ENCODE results near the gene C17orf100. TPM values are rescaled to one million over a fixed set of nuclear protein-coding genes. Genes with fewer than 3 reads are reported as not detected.

C17orf100 gene
- 0.98 TPM for total RNA-seq
- 1 to 10 TPM; 2.9 to 4.1 (median 3.7) TPM for polyA plus RNA-seq (ENCODE audit: insufficient read depth in 1 of 8, insufficient read length in 8 of 8, low replicate concordance in 1 of 8)
- long read RNA-seq, donor 1, partial matches to known transcripts, result 0 of 1 reads
- long read RNA-seq, donor 1, other reads (novel, unspliced or antisense), result 0 of 1 reads
- long read RNA-seq, donor 2, result 0 reads
- long read RNA-seq, donor 3, partial matches to known transcripts, result 0 of 3 reads
- long read RNA-seq, donor 3, other reads (novel, unspliced or antisense), result 0 of 3 reads
- long read RNA-seq, donor 4, transcript C17orf100-201 (1 exons, 1,756 nt), result major isoform, 5 of 5 reads
- long read RNA-seq, donor 4, partial matches to known transcripts, result 0 of 5 reads
- long read RNA-seq, donor 4, other reads (novel, unspliced or antisense), result 0 of 5 reads
- long read RNA-seq, donor 5, transcript C17orf100-201 (1 exons, 1,756 nt), result major isoform, 7 of 7 reads
- long read RNA-seq, donor 5, partial matches to known transcripts, result 0 of 7 reads
- long read RNA-seq, donor 5, other reads (novel, unspliced or antisense), result 0 of 7 reads
- long read RNA-seq, donor 6, transcript C17orf100-201 (1 exons, 1,756 nt), result major isoform, 8 of 8 reads
- long read RNA-seq, donor 6, partial matches to known transcripts, result 0 of 8 reads
- long read RNA-seq, donor 6, other reads (novel, unspliced or antisense), result 0 of 8 reads
- long read RNA-seq, donor 7, transcript C17orf100-201 (1 exons, 1,756 nt), result major isoform, 7 of 7 reads
- long read RNA-seq, donor 7, partial matches to known transcripts, result 0 of 7 reads
- long read RNA-seq, donor 7, other reads (novel, unspliced or antisense), result 0 of 7 reads
- long read RNA-seq, donor 8, partial matches to known transcripts, result 0 of 2 reads
- long read RNA-seq, donor 8, other reads (novel, unspliced or antisense), result 0 of 2 reads
- long read RNA-seq, donor 9, partial matches to known transcripts, result 0 of 4 reads
- long read RNA-seq, donor 9, other reads (novel, unspliced or antisense), result 0 of 4 reads
- long read RNA-seq, donor 10, transcript C17orf100-201 (1 exons, 1,756 nt), result major isoform, 9 of 9 reads
- long read RNA-seq, donor 10, partial matches to known transcripts, result 0 of 9 reads
- long read RNA-seq, donor 10, other reads (novel, unspliced or antisense), result 0 of 9 reads
- long read RNA-seq, donor 11, partial matches to known transcripts, result 0 of 2 reads
- long read RNA-seq, donor 11, other reads (novel, unspliced or antisense), result 0 of 2 reads

DNA sequence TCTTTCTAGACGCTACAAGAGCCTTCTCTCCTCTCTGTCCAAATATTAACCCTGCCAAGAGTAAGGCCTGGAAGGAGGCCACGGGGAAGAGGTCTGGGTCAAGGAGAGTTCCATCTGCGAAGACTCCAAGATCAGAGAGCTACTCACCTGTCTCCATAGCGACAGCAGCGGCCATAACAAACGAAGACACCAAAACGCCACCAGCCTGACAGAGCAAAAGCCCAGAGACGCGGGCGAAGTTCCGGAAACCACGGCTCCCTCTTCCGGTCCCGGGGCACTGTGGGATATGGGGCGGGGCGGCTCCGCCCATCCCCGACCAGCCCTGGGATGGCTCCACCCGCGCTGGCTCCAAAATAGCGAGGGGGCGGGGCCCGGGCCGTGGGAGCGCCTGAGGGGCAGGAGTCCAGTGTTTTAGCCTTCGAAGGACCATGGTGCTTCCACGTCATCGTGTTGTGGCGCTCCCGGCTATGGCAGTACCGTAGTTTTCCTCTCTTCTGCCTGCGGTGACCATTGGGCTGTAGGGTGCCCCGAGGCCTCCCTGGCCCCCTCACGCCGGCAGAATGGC is at the start of gene C17orf100, which contains the start of gene MED31:
TSS of gene C17orf100 (plus strand) at position 409 of the 565 bp plus-strand sequence. CDS start at position 561, 152 bp downstream.
TSS of gene MED31 (minus strand) at position 252 of the 565 bp plus-strand sequence. CDS start at position 175, 77 bp downstream.
- DNase-seq, result peak; percentile 95
- peak within 1 kb of the TSS; percentile 96 for H3K27ac ChIP-seq (ENCODE audit: low read length)
- 0% methylated on average over 28 of the region's 35 CpGs for WGBS (ENCODE audit: insufficient coverage)
- H3K4me1 ChIP-seq (ENCODE audit: control insufficient read depth, insufficient read depth, low read length), result peaks cover 24% of the 10 kb centered on the region
- peak within 1 kb of the TSS; percentile 96 for H3K4me3 ChIP-seq (ENCODE audit: low read length)
- H3K27me3 ChIP-seq (ENCODE audit: control insufficient read depth, insufficient read depth, low read length), result peaks cover 33% of the 10 kb centered on the region
- H3K9me3 ChIP-seq (replicated peaks; ENCODE audit: control insufficient read depth, low read depth, low read length), result no peaks in the 10 kb centered on the region
- H3K36me3 ChIP-seq (ENCODE audit: control insufficient read depth, insufficient read depth, low read length), result peaks cover 14% of the 10 kb centered on the region

DNA sequence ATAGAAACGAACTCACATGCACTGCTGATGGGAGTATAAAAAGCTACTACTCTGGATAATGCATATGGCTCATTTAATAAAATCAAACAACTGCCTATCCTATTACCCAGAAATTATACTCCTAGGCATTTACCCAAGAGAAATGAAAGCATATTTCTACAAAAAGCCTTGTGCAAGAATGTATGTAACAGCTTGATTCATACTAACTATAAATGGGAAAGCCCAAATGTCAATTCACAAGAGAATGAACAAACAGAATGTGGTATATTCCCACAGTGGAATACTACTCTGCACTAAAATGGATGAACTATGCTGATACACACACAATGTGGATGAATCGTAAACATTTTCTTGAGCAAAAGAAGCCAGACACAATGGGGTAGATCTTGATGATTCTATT is 49.4 kb upstream of the C17orf100 start:
- no peak overlapping the region for H3K4me3 ChIP-seq (ENCODE audit: low read length)
- H3K36me3 ChIP-seq (ENCODE audit: control insufficient read depth, insufficient read depth, low read length), result peaks cover 39% of the 10 kb centered on the region
- no peaks in the 10 kb centered on the region for H3K27me3 ChIP-seq (ENCODE audit: control insufficient read depth, insufficient read depth, low read length)
- peaks cover 5% of the 10 kb centered on the region for H3K4me1 ChIP-seq (ENCODE audit: control insufficient read depth, insufficient read depth, low read length)
- H3K27ac ChIP-seq (ENCODE audit: low read length), result no peak overlapping the region
- H3K9me3 ChIP-seq (replicated peaks; ENCODE audit: control insufficient read depth, low read depth, low read length), result no peaks in the 10 kb centered on the region
- no CpG with 5 or more reads among the region's 2 CpGs for WGBS (ENCODE audit: insufficient coverage)
- no peak for DNase-seq

DNA sequence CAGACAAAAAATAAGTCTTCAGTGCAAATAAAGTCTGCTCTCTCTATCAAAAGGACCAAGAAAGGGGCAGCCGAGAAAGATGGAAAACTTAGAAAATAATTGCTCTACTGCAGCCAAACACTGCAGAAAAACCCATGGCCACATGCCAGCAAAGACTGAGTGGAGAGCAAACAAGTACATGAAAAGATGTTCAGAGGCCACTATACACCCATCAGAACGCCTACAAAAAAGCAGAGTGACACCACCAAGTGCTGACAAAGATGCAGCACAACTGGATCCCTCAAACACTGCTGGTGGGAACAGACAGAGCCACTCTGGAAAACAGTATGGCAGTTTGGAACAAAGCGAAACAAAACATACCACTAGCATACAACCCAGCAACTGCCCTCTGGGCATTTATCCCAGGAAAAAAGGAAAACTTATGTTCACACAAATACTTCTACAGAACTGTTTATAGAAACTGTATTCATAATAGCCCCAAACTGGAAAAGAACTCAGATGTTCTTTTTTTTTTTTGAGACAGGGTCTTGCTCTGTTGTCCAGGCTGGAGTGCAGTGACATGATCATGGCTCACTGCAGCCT is 47.7 kb upstream of the C17orf100 start:
- Histone ChIP-seq H3K9me3 (replicated peaks; ENCODE audit: control insufficient read depth, low read depth, low read length) (no peaks in the 10 kb centered on the region), H3K36me3 (ENCODE audit: control insufficient read depth, insufficient read depth, low read length) (peaks cover 40% of the 10 kb centered on the region)

DNA sequence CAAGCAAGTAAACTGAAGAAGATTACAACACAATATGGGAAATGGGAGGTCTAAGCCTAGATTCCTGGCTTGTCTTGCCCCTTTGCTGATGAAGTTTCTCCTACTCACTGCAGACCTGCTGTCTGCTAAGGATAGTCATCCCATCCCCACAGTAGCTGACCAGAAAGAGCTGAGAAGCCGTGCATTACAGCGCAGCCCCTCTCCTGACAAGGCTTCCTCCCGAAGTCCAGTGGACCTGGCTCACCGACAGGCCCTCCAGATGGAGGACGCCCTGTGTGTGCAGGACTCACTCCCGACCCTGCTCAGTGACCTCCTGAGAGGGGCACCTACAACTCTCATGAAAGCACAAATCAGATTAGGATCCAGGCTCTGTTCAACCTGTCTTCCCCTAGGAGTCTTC is 46.4 kb upstream of the C17orf100 start:
- no peak for DNase-seq
- H3K4me3 ChIP-seq (ENCODE audit: low read length), result no peak overlapping the region
- H3K36me3 ChIP-seq (ENCODE audit: control insufficient read depth, insufficient read depth, low read length), result peaks cover 42% of the 10 kb centered on the region
- no peaks in the 10 kb centered on the region for H3K4me1 ChIP-seq (ENCODE audit: control insufficient read depth, insufficient read depth, low read length)
- WGBS (ENCODE audit: insufficient coverage), result 94% methylated on average over 6 of the region's 6 CpGs
- no peak overlapping the region for H3K27ac ChIP-seq (ENCODE audit: low read length)
- H3K9me3 ChIP-seq (replicated peaks; ENCODE audit: control insufficient read depth, low read depth, low read length), result no peaks in the 10 kb centered on the region
- no peaks in the 10 kb centered on the region for H3K27me3 ChIP-seq (ENCODE audit: control insufficient read depth, insufficient read depth, low read length)

More for the DNA sequence above, 47.7 kb upstream of the C17orf100 start:
- H3K4me1 ChIP-seq (ENCODE audit: control insufficient read depth, insufficient read depth, low read length), result peaks cover under 1% of the 10 kb centered on the region
- 38% methylated on average over 1 of the region's 3 CpGs for WGBS (ENCODE audit: insufficient coverage)
- no peak overlapping the region for H3K4me3 ChIP-seq (ENCODE audit: low read length)
- no peak overlapping the region for H3K27ac ChIP-seq (ENCODE audit: low read length)
- peak; percentile 82 for DNase-seq
- H3K27me3 ChIP-seq (ENCODE audit: control insufficient read depth, insufficient read depth, low read length), result no peaks in the 10 kb centered on the region

DNA sequence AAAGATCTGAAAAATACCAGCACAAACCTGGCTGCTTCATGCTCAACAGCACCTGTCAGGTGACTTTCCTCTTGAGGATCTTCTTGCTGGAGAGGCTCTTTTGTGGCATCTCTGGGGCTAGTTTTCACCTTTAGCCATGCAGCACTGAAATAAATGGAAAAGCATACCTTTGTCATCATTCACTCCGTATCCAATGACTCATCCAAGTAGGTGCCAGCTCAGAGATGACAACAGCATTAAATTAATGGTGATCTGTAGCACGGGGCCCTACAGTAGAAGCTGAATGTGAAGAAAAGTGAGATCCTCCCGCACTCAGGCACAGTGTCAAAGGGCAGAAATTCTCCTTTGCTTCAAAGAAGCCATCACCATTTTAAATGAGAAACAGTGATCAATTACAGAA is 43.2 kb upstream of the C17orf100 start:
- no peak overlapping the region for H3K4me3 ChIP-seq (ENCODE audit: low read length)
- H3K27me3 ChIP-seq (ENCODE audit: control insufficient read depth, insufficient read depth, low read length), result no peaks in the 10 kb centered on the region
- no CpG with 5 or more reads among the region's 3 CpGs for WGBS (ENCODE audit: insufficient coverage)
- no peaks in the 10 kb centered on the region for H3K9me3 ChIP-seq (replicated peaks; ENCODE audit: control insufficient read depth, low read depth, low read length)
- no peaks in the 10 kb centered on the region for H3K4me1 ChIP-seq (ENCODE audit: control insufficient read depth, insufficient read depth, low read length)
- no peak overlapping the region for H3K27ac ChIP-seq (ENCODE audit: low read length)
- no peak for DNase-seq
- H3K36me3 ChIP-seq (ENCODE audit: control insufficient read depth, insufficient read depth, low read length), result peaks cover 47% of the 10 kb centered on the region

DNA sequence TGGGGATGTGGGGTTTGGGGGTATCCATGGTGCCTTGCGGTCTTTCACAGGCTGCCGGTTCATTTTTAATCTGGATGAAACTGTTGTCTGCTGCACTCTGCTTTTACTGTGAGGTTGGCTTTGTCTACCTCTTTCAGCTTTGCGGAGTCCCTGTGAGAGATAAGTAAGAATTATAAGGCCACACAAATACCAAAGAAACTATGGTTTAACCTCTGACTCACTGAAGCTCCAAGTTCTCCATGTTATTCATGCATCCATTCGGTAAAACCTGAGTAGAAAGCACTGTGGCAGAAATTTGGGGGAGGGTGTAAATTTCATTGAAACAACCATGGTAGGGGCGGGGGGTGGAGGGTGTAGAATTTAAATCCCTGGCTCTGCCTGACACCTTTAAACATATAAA is 41.6 kb upstream of the C17orf100 start:
- H3K4me3 ChIP-seq (ENCODE audit: low read length), result no peak overlapping the region
- H3K27ac ChIP-seq (ENCODE audit: low read length), result no peak overlapping the region
- peaks cover 43% of the 10 kb centered on the region for H3K36me3 ChIP-seq (ENCODE audit: control insufficient read depth, insufficient read depth, low read length)
- no peaks in the 10 kb centered on the region for H3K9me3 ChIP-seq (replicated peaks; ENCODE audit: control insufficient read depth, low read depth, low read length)
- DNase-seq, result no peak
- no peaks in the 10 kb centered on the region for H3K27me3 ChIP-seq (ENCODE audit: control insufficient read depth, insufficient read depth, low read length)
- WGBS (ENCODE audit: insufficient coverage), result 100% methylated on average over 2 of the region's 5 CpGs
- no peaks in the 10 kb centered on the region for H3K4me1 ChIP-seq (ENCODE audit: control insufficient read depth, insufficient read depth, low read length)

DNA sequence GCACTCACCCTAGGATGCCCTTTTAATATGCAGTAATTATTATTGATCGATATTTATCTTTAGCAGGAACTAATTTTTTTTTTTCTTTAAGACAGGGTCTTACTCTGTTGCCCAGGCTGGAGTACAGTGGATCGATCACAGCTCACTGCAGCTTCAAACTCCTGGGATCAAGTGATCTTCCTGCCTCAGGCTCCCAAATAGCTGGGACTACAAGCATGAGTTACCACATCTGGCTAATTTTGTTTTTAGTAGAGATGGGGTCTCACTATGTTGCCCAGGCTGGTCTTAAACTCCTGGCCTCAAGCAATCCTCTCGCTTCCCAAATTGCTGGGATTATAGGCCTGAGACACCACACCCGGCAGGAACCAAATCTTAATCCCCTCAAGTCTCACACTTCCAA is 40.3 kb upstream of the C17orf100 start:
- no peak for DNase-seq
- Histone ChIP-seq H3K9me3 (replicated peaks; ENCODE audit: control insufficient read depth, low read depth, low read length) (no peaks in the 10 kb centered on the region), H3K4me3 (ENCODE audit: low read length) (no peak overlapping the region), H3K4me1 (ENCODE audit: control insufficient read depth, insufficient read depth, low read length) (no peaks in the 10 kb centered on the region), H3K27me3 (ENCODE audit: control insufficient read depth, insufficient read depth, low read length) (no peaks in the 10 kb centered on the region), H3K27ac (ENCODE audit: low read length) (no peak overlapping the region), H3K36me3 (ENCODE audit: control insufficient read depth, insufficient read depth, low read length) (peaks cover 39% of the 10 kb centered on the region)
- no CpG with 5 or more reads among the region's 4 CpGs for WGBS (ENCODE audit: insufficient coverage)

DNA sequence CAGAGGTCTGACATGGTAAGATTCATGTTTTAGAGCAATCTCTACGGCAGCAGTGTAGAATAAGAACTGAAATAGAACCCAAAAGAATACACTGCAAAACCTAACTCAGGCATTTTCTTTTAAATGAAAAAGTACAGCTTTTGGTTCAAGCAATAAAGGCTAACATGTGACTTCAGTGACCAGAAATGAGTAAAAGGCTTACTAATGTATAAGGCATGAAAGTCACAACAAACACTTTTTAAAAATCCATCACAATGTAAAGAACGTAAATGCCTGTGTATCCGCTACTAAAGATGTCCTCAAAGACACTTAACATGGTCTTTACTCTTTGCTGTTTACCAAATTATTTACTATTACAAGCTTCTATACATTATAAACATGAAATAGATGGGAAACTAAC is 27.6 kb upstream of the C17orf100 start:
- no peak overlapping the region for H3K4me3 ChIP-seq (ENCODE audit: low read length)
- H3K27me3 ChIP-seq (ENCODE audit: control insufficient read depth, insufficient read depth, low read length), result no peaks in the 10 kb centered on the region
- DNase-seq, result no peak
- H3K9me3 ChIP-seq (replicated peaks; ENCODE audit: control insufficient read depth, low read depth, low read length), result no peaks in the 10 kb centered on the region
- WGBS (ENCODE audit: insufficient coverage), result no CpG with 5 or more reads among the region's 3 CpGs
- no peaks in the 10 kb centered on the region for H3K4me1 ChIP-seq (ENCODE audit: control insufficient read depth, insufficient read depth, low read length)
- H3K36me3 ChIP-seq (ENCODE audit: control insufficient read depth, insufficient read depth, low read length), result peaks cover 24% of the 10 kb centered on the region
- H3K27ac ChIP-seq (ENCODE audit: low read length), result no peak overlapping the region

DNA sequence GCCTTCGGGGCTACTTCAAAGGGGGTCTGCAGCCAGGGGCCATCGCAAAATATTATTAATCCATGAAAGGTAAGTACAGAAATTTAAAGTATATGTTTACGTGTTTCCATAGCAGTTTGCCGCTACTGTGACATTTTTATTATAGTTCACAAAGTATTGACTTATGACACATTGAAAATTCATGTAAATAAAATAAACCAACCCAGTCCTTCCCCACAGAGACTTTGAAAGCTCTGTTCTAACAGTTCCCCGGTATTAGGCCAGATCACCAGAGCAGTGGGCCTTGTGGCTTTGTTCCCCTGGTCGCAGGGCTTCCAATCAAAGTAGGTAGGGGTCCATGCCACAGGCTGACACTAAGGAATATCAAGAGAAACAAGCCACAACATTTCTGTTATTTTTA is 24.9 kb upstream of the C17orf100 start:
- H3K36me3 ChIP-seq (ENCODE audit: control insufficient read depth, insufficient read depth, low read length), result peaks cover 22% of the 10 kb centered on the region
- H3K27ac ChIP-seq (ENCODE audit: low read length), result no peak overlapping the region
- H3K9me3 ChIP-seq (replicated peaks; ENCODE audit: control insufficient read depth, low read depth, low read length), result no peaks in the 10 kb centered on the region
- no peaks in the 10 kb centered on the region for H3K27me3 ChIP-seq (ENCODE audit: control insufficient read depth, insufficient read depth, low read length)
- WGBS (ENCODE audit: insufficient coverage), result 60% methylated on average over 1 of the region's 6 CpGs
- H3K4me1 ChIP-seq (ENCODE audit: control insufficient read depth, insufficient read depth, low read length), result no peaks in the 10 kb centered on the region
- H3K4me3 ChIP-seq (ENCODE audit: low read length), result no peak overlapping the region
- no peak for DNase-seq
